Dedifferentiated amniotic fluid mesenchymal stem cell (primary cell): Measurements from ENCODE around the gene IMMP1L.

Source experiments
- DNase-seq: peaks from one replicate; pipeline ENCODE4 v3.0.0-alpha.2; 2016; ENCODE audit errors: extremely low spot score

Gene IMMP1L

GRCh38 chr11:31387379-31387778 is 122.0 kb downstream of the IMMP1L start:
- DNase-seq: no peak

- DNase-seq: no peak
Observed at GRCh38 chr11:31383116-31383515, 126.3 kb downstream of the IMMP1L start.
